ENCODE data around the gene SENP5. TPM values are rescaled to one million over a fixed set of nuclear protein-coding genes. Genes with fewer than 3 reads are reported as not detected.

SENP5 gene
- total and polyA plus RNA-seq, 2 of the 8 experiments (the other 6 are each of a cell fraction or from before 2014, with no cell fraction given) = 6.7 to 27.3 TPM

DNA sequence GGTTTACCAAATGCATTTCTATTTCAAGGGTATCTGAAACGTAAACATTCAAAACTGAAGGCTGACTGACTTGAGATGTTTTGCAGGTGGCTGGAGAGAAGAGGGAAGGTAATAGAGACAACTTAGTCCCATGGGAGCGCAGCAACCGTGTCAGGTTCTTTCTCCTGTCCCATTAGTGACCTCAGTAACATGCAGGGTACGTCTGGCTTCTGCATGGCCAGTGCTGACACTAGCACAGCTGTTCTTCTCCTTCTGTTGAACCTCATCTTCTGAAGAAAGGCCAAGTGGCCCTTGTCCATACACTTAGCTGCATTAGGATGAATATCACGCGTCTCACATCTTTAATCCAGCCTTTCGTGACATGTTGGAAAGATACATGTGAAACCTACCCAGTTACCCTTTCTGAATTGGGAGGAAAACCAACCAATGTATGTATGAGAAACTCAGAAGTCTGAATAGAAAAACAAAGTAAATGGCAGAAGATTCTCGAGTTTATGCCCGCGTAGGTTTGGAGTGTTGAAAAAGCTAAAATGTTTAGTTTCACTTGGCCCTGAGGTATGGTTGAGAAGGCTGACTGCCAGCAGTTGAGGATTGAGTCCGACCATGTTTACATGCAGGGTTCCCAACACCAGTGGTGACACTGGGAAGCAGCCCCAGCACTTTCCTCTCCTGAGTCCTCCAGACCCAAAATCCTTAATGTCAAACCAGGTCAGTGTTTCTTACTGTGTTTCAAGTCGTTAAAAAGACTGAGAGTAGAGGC is 64.3 kb downstream of the SENP5 start:
- Histone ChIP-seq H2BK15ac (ENCODE audit: low read length) (no peak overlapping the region), H3K4ac (replicated peaks; ENCODE audit: insufficient read length, low read depth, low read length) (no peak overlapping the region), H2BK120ac (replicated peaks; ENCODE audit: low read depth, low read length) (no peak overlapping the region), H3K4me3 (ENCODE audit: extremely low read depth in 1 of 4, insufficient read depth in 2 of 4, low read depth in 3 of 4, low read length in 4 of 4) (no peak overlapping the region), H3K18ac (ENCODE audit: extremely low read depth, low read length) (no peak overlapping the region), H2AFZ (ENCODE audit: low read length) (no peak overlapping the region), H4K5ac (ENCODE audit: insufficient read length, low read depth, low read length) (no peak overlapping the region), H3K9ac (replicated peaks in 1 of 4; ENCODE audit: extremely low read depth in 1 of 4, low read depth in 3 of 4, low read length in 3 of 4) (no peak overlapping the region), H2BK5ac (ENCODE audit: low read depth, low read length) (no peak overlapping the region), H2AK5ac (ENCODE audit: low read depth, low read length) (no peak overlapping the region), H3K23me2 (ENCODE audit: low read depth, low read length) (no peaks in the 10 kb centered on the region), H3K36me3 (ENCODE audit: control insufficient read depth in 2 of 4, insufficient read depth in 4 of 4, low read length in 3 of 4) (peaks cover 26 to 56% (median 50%) of the 10 kb centered on the region in 4 experiments), H3K27me3 (replicated peaks in 1 of 4; ENCODE audit: control insufficient read depth in 3 of 4, extremely low read depth in 1 of 4, insufficient read depth in 3 of 4, low read length in 3 of 4) (no peaks in the 10 kb centered on the region), H4K8ac (ENCODE audit: extremely low read depth, insufficient read depth, low read length) (no peak overlapping the region), H4K91ac (replicated peaks; ENCODE audit: insufficient read length, low read length) (no peak overlapping the region), H2BK20ac (ENCODE audit: low read length) (no peak overlapping the region), H3K27ac (ENCODE audit: low read depth, low read length) (no peak overlapping the region), H3K79me1 (ENCODE audit: low read depth, low read length) (no peaks in the 10 kb centered on the region), H2BK12ac (ENCODE audit: low read depth, low read length) (no peak overlapping the region), H3K4me2 (ENCODE audit: insufficient read depth in 1 of 2, low read depth in 2 of 2, low read length in 2 of 2) (no peak overlapping the region), H4K20me1 (replicated peaks in 1 of 2; ENCODE audit: control insufficient read depth in 1 of 2, insufficient read depth in 2 of 2, low read length in 2 of 2) (peaks cover 0 to 4% of the 10 kb centered on the region in 2 experiments), H3K4me1 (replicated peaks in 1 of 4; ENCODE audit: control insufficient read depth in 3 of 4, insufficient read depth in 4 of 4, low read length in 3 of 4) (no peaks in the 10 kb centered on the region), H3K79me2 (ENCODE audit: control insufficient read depth in 1 of 2, insufficient read depth in 2 of 2, low read length in 2 of 2) (no peaks in the 10 kb centered on the region), H3K9me3 (ENCODE audit: insufficient read depth in 2 of 2, low read depth in 1 of 2, low read length in 1 of 2) (no peaks in the 10 kb centered on the region), H3K56ac (replicated peaks; ENCODE audit: insufficient read length, low read depth, low read length) (no peak overlapping the region), H3K14ac (ENCODE audit: insufficient read length) (no peak overlapping the region), H3K23ac (ENCODE audit: insufficient read length) (no peak overlapping the region)
- WGBS, 2 experiments (ENCODE audit: extremely low coverage in 1 of 2, insufficient coverage in 1 of 2, insufficient read length in 1 of 2, insufficient replicate concordance in 2 of 2, low coverage in 1 of 2, low lambda C conversion rate in 2 of 2, missing lambda C conversion rate in 1 of 2) = 95% methylated on average over 12 of the region's 12 CpGs; no CpG with 5 or more reads in 1 of the 2 experiments
- no peak for DNase-seq (ENCODE audit: low read depth in 1 of 2, low spot score in 2 of 2)
- FAIRE-seq = no peak
- ChIA-PET POLR2A (ENCODE audit: partially characterized antibody) (interaction anchor here (0.8 kb wide), 1 partner anchor 64 kb away, joined by 3 read pairs; the partner anchor contains the start of gene SENP5), CTCF (ENCODE audit: partially characterized antibody) (no interaction called here)
- TF ChIP-seq CHD1 (IDR thresholded peaks at IDR 0.05; ENCODE audit: low read depth, low read length) = no peak
- no peak for TF ChIP-seq SAP30 (IDR thresholded peaks at IDR 0.05; ENCODE audit: insufficient read depth, insufficient replicate concordance, low read length)
- no peak for TF ChIP-seq SIN3A (conservative IDR thresholded peaks at IDR 0.05 in 1 of 2, IDR thresholded peaks at IDR 0.05 in 1 of 2; ENCODE audit: low read depth in 1 of 2, low read length in 2 of 2)
- no peak for TF ChIP-seq TEAD4 (IDR thresholded peaks at IDR 0.05; ENCODE audit: low read depth, low read length)
- TF ChIP-seq, protein P1, sequence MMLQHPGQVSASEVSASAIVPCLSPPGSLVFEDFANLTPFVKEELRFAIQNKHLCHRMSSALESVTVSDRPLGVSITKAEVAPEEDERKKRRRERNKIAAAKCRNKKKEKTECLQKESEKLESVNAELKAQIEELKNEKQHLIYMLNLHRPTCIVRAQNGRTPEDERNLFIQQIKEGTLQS (IDR thresholded peaks at IDR 0.05; ENCODE audit: insufficient read depth, low read depth, low read length) = no peak
- no peak for TF ChIP-seq CHD2 (IDR thresholded peaks at IDR 0.05; ENCODE audit: low read length)
- TF ChIP-seq POU5F1 (IDR thresholded peaks at IDR 0.05; ENCODE audit: low read depth, low read length) = no peak
- no peak for TF ChIP-seq EZH2 (IDR thresholded peaks at IDR 0.05; ENCODE audit: low read depth, low read length, severe bottlenecking)
- TF ChIP-seq TCF12 (IDR thresholded peaks at IDR 0.05; ENCODE audit: low read depth, low read length) = no peak
- no peak for TF ChIP-seq SIX5 (IDR thresholded peaks at IDR 0.05; ENCODE audit: low read depth, low read length)
- no peak for TF ChIP-seq RNF2 (IDR thresholded peaks at IDR 0.05; ENCODE audit: borderline replicate concordance, low read depth, low read length, missing control alignments, poor library complexity, severe bottlenecking)
